Prostate gland (tissue), 2 donors: Measurements from ENCODE around the gene ALDH16A1.

Experiments
- POLR2AphosphoS5 ChIP-seq: sonication (generic); formaldehyde crosslinking; IDR thresholded peaks from one replicate; pipeline ENCODE4 v1.6.1; 2017; ENCODE audit warnings: antibody characterized with exemption
- TF ChIP-seq, protein P1 (sequence below), 4 experiments: fragments of 200-600 bp in 2 of 4; fragments of 450-650 bp in 2 of 4; sonication (generic) in 2 of 4; IDR thresholded peaks; 1 replicate in 3 of 4; 2 replicates in 1 of 4; pipeline ENCODE4 v1.5.1; 2016 to 2019; ENCODE audit warnings: antibody characterized with exemption in 4 of 4, mild to moderate bottlenecking in 2 of 4, moderate library complexity in 2 of 4

DNA sequence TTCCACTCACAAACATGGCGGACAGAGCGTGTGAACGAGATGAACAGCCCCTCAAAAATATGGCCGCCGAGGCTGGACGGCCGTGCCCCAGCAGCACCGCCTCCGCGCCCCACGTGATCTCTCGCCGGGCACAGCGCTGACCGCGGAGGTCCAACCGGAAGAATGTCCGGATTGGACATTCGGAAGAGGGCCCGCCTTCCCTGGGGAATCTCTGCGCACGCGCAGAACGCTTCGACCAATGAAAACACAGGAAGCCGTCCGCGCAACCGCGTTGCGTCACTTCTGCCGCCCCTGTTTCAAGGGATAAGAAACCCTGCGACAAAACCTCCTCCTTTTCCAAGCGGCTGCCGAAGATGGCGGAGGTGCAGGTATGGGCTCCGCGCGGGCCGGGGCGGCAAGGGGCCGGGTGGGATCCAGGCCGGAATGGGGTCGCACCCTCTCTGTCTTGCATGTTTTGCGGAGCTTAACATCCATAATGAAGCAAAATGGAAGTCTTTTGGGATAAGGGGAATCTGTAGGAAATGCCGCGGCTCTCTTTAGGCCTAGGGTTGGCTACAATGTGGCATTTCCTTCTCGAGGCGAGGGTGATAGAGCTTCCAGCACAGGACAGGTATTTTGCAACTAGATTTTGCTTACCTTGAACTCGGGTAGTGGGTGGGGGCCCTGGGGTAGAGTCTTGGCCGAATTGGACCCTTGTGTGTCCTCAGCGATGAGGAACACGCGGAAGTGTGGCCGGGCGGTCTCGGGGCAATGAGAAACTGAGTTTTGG is 34.4 kb downstream of the ALDH16A1 start, which contains the start of gene RPL13A:
- TF ChIP-seq, protein P1, sequence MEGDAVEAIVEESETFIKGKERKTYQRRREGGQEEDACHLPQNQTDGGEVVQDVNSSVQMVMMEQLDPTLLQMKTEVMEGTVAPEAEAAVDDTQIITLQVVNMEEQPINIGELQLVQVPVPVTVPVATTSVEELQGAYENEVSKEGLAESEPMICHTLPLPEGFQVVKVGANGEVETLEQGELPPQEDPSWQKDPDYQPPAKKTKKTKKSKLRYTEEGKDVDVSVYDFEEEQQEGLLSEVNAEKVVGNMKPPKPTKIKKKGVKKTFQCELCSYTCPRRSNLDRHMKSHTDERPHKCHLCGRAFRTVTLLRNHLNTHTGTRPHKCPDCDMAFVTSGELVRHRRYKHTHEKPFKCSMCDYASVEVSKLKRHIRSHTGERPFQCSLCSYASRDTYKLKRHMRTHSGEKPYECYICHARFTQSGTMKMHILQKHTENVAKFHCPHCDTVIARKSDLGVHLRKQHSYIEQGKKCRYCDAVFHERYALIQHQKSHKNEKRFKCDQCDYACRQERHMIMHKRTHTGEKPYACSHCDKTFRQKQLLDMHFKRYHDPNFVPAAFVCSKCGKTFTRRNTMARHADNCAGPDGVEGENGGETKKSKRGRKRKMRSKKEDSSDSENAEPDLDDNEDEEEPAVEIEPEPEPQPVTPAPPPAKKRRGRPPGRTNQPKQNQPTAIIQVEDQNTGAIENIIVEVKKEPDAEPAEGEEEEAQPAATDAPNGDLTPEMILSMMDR (IDR thresholded peaks at IDR 0.05) = peak in 1 of 4 experiments; percentile 19
- TF ChIP-seq POLR2AphosphoS5 = peak; percentile 100
